ENCODE data around the gene PTPRF.

PTPRF gene

GRCh38 chr1:43577655-43578542, 47.2 kb downstream of the PTPRF start:
- no peak overlapping the region for H3K4me3 ChIP-seq (ENCODE audit: control insufficient read depth in 1 of 7, extremely low read depth in 1 of 7, insufficient read depth in 4 of 7, low read depth in 2 of 7, low read length in 6 of 7)
- no peaks in the 10 kb centered on the region for H3K9me3 ChIP-seq (ENCODE audit: control extremely low read depth in 1 of 5, control insufficient read depth in 4 of 5, insufficient read depth in 2 of 5, low read depth in 1 of 5, low read length in 4 of 5)
- POLR2A ChIA-PET: interaction anchor here (0.6 kb wide), 1 partner anchor 276 kb away, joined by 3 read pairs; no protein-coding TSS in a partner anchor
- no peaks in the 10 kb centered on the region for H3K36me3 ChIP-seq (ENCODE audit: control insufficient read depth in 4 of 4, insufficient read depth in 4 of 4, low read length in 3 of 4)
- 98% methylated on average over 9 of the region's 18 CpGs for WGBS (ENCODE audit: insufficient coverage)
- no peaks in the 10 kb centered on the region for H3K27me3 ChIP-seq (replicated peaks in 2 of 5; ENCODE audit: control insufficient read depth in 4 of 5, insufficient read depth in 5 of 5, low read length in 4 of 5)
- CTCF ChIA-PET: interaction anchor here (1.1 to 1.3 kb wide), 2 partner anchors 8 to 357 kb away, joined by 3 read pairs; no protein-coding TSS in a partner anchor
- peaks cover 0 to 3% (median 0%) of the 10 kb centered on the region in 4 experiments for H3K4me1 ChIP-seq (ENCODE audit: control extremely low read depth in 1 of 4, control insufficient read depth in 4 of 4, insufficient read depth in 4 of 4, low read length in 3 of 4)
- DNase-seq: no peak
- no peak overlapping the region for H3K27ac ChIP-seq (ENCODE audit: insufficient read depth in 1 of 2, low read depth in 1 of 2, low read length in 2 of 2, poor library complexity in 1 of 2, severe bottlenecking in 2 of 2)

- Histone ChIP-seq H3K4me1 (ENCODE audit: control extremely low read depth in 1 of 4, control insufficient read depth in 4 of 4, insufficient read depth in 4 of 4, low read length in 3 of 4) (peaks cover 0 to 2% (median 0%) of the 10 kb centered on the region in 4 experiments), H3K4me3 (ENCODE audit: control insufficient read depth in 1 of 7, extremely low read depth in 1 of 7, insufficient read depth in 4 of 7, low read depth in 2 of 7, low read length in 6 of 7) (no peak overlapping the region), H3K27me3 (replicated peaks in 2 of 5; ENCODE audit: control insufficient read depth in 4 of 5, insufficient read depth in 5 of 5, low read length in 4 of 5) (no peaks in the 10 kb centered on the region), H3K27ac (ENCODE audit: insufficient read depth in 1 of 2, low read depth in 1 of 2, low read length in 2 of 2, poor library complexity in 1 of 2, severe bottlenecking in 2 of 2) (no peak overlapping the region), H3K36me3 (ENCODE audit: control insufficient read depth in 4 of 4, insufficient read depth in 4 of 4, low read length in 3 of 4) (no peaks in the 10 kb centered on the region), H3K9me3 (ENCODE audit: control extremely low read depth in 1 of 5, control insufficient read depth in 4 of 5, insufficient read depth in 2 of 5, low read depth in 1 of 5, low read length in 4 of 5) (no peaks in the 10 kb centered on the region)
- no peak for DNase-seq
- WGBS (ENCODE audit: insufficient coverage): 99% methylated on average over 9 of the region's 9 CpGs
- ChIA-PET CTCF (interaction anchor here (0.8 kb wide), 1 partner anchor 16 kb away, joined by 3 read pairs; no protein-coding TSS in a partner anchor), POLR2A (no interaction called here)
These were observed 49.4 kb downstream of the PTPRF start for GRCh38 chr1:43580039-43580438.

GRCh38 chr1:43582162-43582566, 51.5 kb downstream of the PTPRF start:
- Histone ChIP-seq H3K36me3 (ENCODE audit: control insufficient read depth in 4 of 4, insufficient read depth in 4 of 4, low read length in 3 of 4) (no peaks in the 10 kb centered on the region), H3K4me1 (ENCODE audit: control extremely low read depth in 1 of 4, control insufficient read depth in 4 of 4, insufficient read depth in 4 of 4, low read length in 3 of 4) (no peaks in the 10 kb centered on the region), H3K27ac (ENCODE audit: insufficient read depth in 1 of 2, low read depth in 1 of 2, low read length in 2 of 2, poor library complexity in 1 of 2, severe bottlenecking in 2 of 2) (no peak overlapping the region), H3K9me3 (ENCODE audit: control extremely low read depth in 1 of 5, control insufficient read depth in 4 of 5, insufficient read depth in 2 of 5, low read depth in 1 of 5, low read length in 4 of 5) (no peaks in the 10 kb centered on the region), H3K4me3 (ENCODE audit: control insufficient read depth in 1 of 7, extremely low read depth in 1 of 7, insufficient read depth in 4 of 7, low read depth in 2 of 7, low read length in 6 of 7) (no peak overlapping the region), H3K27me3 (replicated peaks in 2 of 5; ENCODE audit: control insufficient read depth in 4 of 5, insufficient read depth in 5 of 5, low read length in 4 of 5) (no peaks in the 10 kb centered on the region)
- CTCF ChIA-PET: interaction anchor here (1.2 kb wide), 1 partner anchor 11 kb away, joined by 4 read pairs; no protein-coding TSS in a partner anchor
- POLR2A ChIA-PET: no interaction called here
- 95% methylated on average over 5 of the region's 5 CpGs for WGBS (ENCODE audit: insufficient coverage)
- peak in 2 of 3 donors; percentile 25 to 42 for DNase-seq

- DNase-seq: no peak
- ChIA-PET POLR2A (no interaction called here), CTCF (interaction anchor here (1.2 kb wide), 1 partner anchor 12 kb away, joined by 4 read pairs; no protein-coding TSS in a partner anchor)
- Histone ChIP-seq H3K4me3 (ENCODE audit: control insufficient read depth in 1 of 7, extremely low read depth in 1 of 7, insufficient read depth in 4 of 7, low read depth in 2 of 7, low read length in 6 of 7) (no peak overlapping the region), H3K9me3 (ENCODE audit: control extremely low read depth in 1 of 5, control insufficient read depth in 4 of 5, insufficient read depth in 2 of 5, low read depth in 1 of 5, low read length in 4 of 5) (no peaks in the 10 kb centered on the region), H3K4me1 (ENCODE audit: control extremely low read depth in 1 of 4, control insufficient read depth in 4 of 4, insufficient read depth in 4 of 4, low read length in 3 of 4) (no peaks in the 10 kb centered on the region), H3K27me3 (replicated peaks in 2 of 5; ENCODE audit: control insufficient read depth in 4 of 5, insufficient read depth in 5 of 5, low read length in 4 of 5) (no peaks in the 10 kb centered on the region), H3K36me3 (ENCODE audit: control insufficient read depth in 4 of 4, insufficient read depth in 4 of 4, low read length in 3 of 4) (no peaks in the 10 kb centered on the region), H3K27ac (ENCODE audit: insufficient read depth in 1 of 2, low read depth in 1 of 2, low read length in 2 of 2, poor library complexity in 1 of 2, severe bottlenecking in 2 of 2) (no peak overlapping the region)
- 94% methylated on average over 13 of the region's 13 CpGs for WGBS (ENCODE audit: insufficient coverage)
These were observed 52.4 kb downstream of the PTPRF start for GRCh38 chr1:43583058-43583457.

- WGBS (ENCODE audit: insufficient coverage): 68% methylated on average over 4 of the region's 8 CpGs
- DNase-seq: no peak
- no peaks in the 10 kb centered on the region for H3K36me3 ChIP-seq (ENCODE audit: control insufficient read depth in 4 of 4, insufficient read depth in 4 of 4, low read length in 3 of 4)
- H3K4me1 ChIP-seq (ENCODE audit: control extremely low read depth in 1 of 4, control insufficient read depth in 4 of 4, insufficient read depth in 4 of 4, low read length in 3 of 4): no peaks in the 10 kb centered on the region
- no peak overlapping the region for H3K4me3 ChIP-seq (ENCODE audit: control insufficient read depth in 1 of 7, extremely low read depth in 1 of 7, insufficient read depth in 4 of 7, low read depth in 2 of 7, low read length in 6 of 7)
- no peak overlapping the region for H3K27ac ChIP-seq (ENCODE audit: insufficient read depth in 1 of 2, low read depth in 1 of 2, low read length in 2 of 2, poor library complexity in 1 of 2, severe bottlenecking in 2 of 2)
- H3K27me3 ChIP-seq (replicated peaks in 2 of 5; ENCODE audit: control insufficient read depth in 4 of 5, insufficient read depth in 5 of 5, low read length in 4 of 5): no peaks in the 10 kb centered on the region
- POLR2A ChIA-PET: no interaction called here
- no peaks in the 10 kb centered on the region for H3K9me3 ChIP-seq (ENCODE audit: control extremely low read depth in 1 of 5, control insufficient read depth in 4 of 5, insufficient read depth in 2 of 5, low read depth in 1 of 5, low read length in 4 of 5)
- CTCF ChIA-PET: no interaction called here
These were observed 53.5 kb downstream of the PTPRF start for GRCh38 chr1:43584204-43584603.

GRCh38 chr1:43585557-43585956, 54.9 kb downstream of the PTPRF start:
- H3K4me1 ChIP-seq (ENCODE audit: control extremely low read depth in 1 of 4, control insufficient read depth in 4 of 4, insufficient read depth in 4 of 4, low read length in 3 of 4): no peaks in the 10 kb centered on the region
- H3K27me3 ChIP-seq (replicated peaks in 2 of 5; ENCODE audit: control insufficient read depth in 4 of 5, insufficient read depth in 5 of 5, low read length in 4 of 5): no peaks in the 10 kb centered on the region
- no peaks in the 10 kb centered on the region for H3K9me3 ChIP-seq (ENCODE audit: control extremely low read depth in 1 of 5, control insufficient read depth in 4 of 5, insufficient read depth in 2 of 5, low read depth in 1 of 5, low read length in 4 of 5)
- no peak overlapping the region for H3K27ac ChIP-seq (ENCODE audit: insufficient read depth in 1 of 2, low read depth in 1 of 2, low read length in 2 of 2, poor library complexity in 1 of 2, severe bottlenecking in 2 of 2)
- no peak for DNase-seq
- no peaks in the 10 kb centered on the region for H3K36me3 ChIP-seq (ENCODE audit: control insufficient read depth in 4 of 4, insufficient read depth in 4 of 4, low read length in 3 of 4)
- WGBS (ENCODE audit: insufficient coverage): 91% methylated on average over 10 of the region's 10 CpGs
- CTCF ChIA-PET: no interaction called here
- H3K4me3 ChIP-seq (ENCODE audit: control insufficient read depth in 1 of 7, extremely low read depth in 1 of 7, insufficient read depth in 4 of 7, low read depth in 2 of 7, low read length in 6 of 7): no peak overlapping the region
- POLR2A ChIA-PET: no interaction called here

GRCh38 chr1:43586136-43586731, 55.6 kb downstream of the PTPRF start:
- DNase-seq: no peak
- no peaks in the 10 kb centered on the region for H3K36me3 ChIP-seq (ENCODE audit: control insufficient read depth in 4 of 4, insufficient read depth in 4 of 4, low read length in 3 of 4)
- H3K4me3 ChIP-seq (ENCODE audit: control insufficient read depth in 1 of 7, extremely low read depth in 1 of 7, insufficient read depth in 4 of 7, low read depth in 2 of 7, low read length in 6 of 7): no peak overlapping the region
- ChIA-PET CTCF (no interaction called here), POLR2A (no interaction called here)
- H3K4me1 ChIP-seq (ENCODE audit: control extremely low read depth in 1 of 4, control insufficient read depth in 4 of 4, insufficient read depth in 4 of 4, low read length in 3 of 4): no peaks in the 10 kb centered on the region
- H3K9me3 ChIP-seq (ENCODE audit: control extremely low read depth in 1 of 5, control insufficient read depth in 4 of 5, insufficient read depth in 2 of 5, low read depth in 1 of 5, low read length in 4 of 5): no peaks in the 10 kb centered on the region
- no peaks in the 10 kb centered on the region for H3K27me3 ChIP-seq (replicated peaks in 2 of 5; ENCODE audit: control insufficient read depth in 4 of 5, insufficient read depth in 5 of 5, low read length in 4 of 5)
- no peak overlapping the region for H3K27ac ChIP-seq (ENCODE audit: insufficient read depth in 1 of 2, low read depth in 1 of 2, low read length in 2 of 2, poor library complexity in 1 of 2, severe bottlenecking in 2 of 2)
- 96% methylated on average over 6 of the region's 6 CpGs for WGBS (ENCODE audit: insufficient coverage)

Data from common myeloid progenitor, CD34-positive (primary cell).